Right lobe of liver (tissue), 4 donors: ENCODE measurements around the gene CXCL6.

Experiments used
- CTCF ChIP-seq, 4 donors: fragments of 200-600 bp in 3 of 4; fragments of 450-650 bp in 1 of 4; IDR thresholded peaks; one replicate each; pipeline versions ENCODE4 v1.5.1 to v1.8.0; 2016 to 2022; ENCODE audit warnings: antibody characterized with exemption in 4 of 4, mild to moderate bottlenecking in 2 of 4
- POLR2A ChIP-seq: fragments of 450-650 bp; IDR thresholded peaks from one replicate; pipeline ENCODE4 v1.6.1; 2017; ENCODE audit warnings: antibody characterized with exemption, mild to moderate bottlenecking
- donor health status: DM: no; HTN: no; CAD: no.
- donor health status: DM: no; HTN: no; CAD: no.
- donor health status: DM: no; HTN: yes; CAD: no.

GRCh38 chr4:73836373-73837279 is at the start of gene CXCL6:
- no peak for TF ChIP-seq CTCF (IDR thresholded peaks at IDR 0.05)
- TF ChIP-seq POLR2A = no peak
